Umbilical cord (tissue), 2 donors: ENCODE results near the gene GNG7. TPM values are rescaled to one million over a fixed set of nuclear protein-coding genes. Genes with fewer than 3 reads are reported as not detected.
"Not testable (repeated sequence)": the region's sequence is repeated elsewhere in the genome, so short reads cannot be mapped to it uniquely, and the experiment has no call there.

Source experiments
- DNase-seq: peaks from one replicate; pipeline ENCODE4 v3.0.0-alpha.2; 2015; ENCODE audit warnings: low spot score
- total RNA-seq: library from RNA; depleted of rRNA; stranded (reverse); fragments of >200 nt; gene quantifications from one replicate; pipeline ENCODE4 v1.2.3, GENCODE V29; 2014; ENCODE audit warnings: low replicate concordance; ENCODE audit not compliant: insufficient read depth

GNG7 gene
- total RNA-seq, 1 donor from 2014 or later: 0.48 TPM

DNA sequence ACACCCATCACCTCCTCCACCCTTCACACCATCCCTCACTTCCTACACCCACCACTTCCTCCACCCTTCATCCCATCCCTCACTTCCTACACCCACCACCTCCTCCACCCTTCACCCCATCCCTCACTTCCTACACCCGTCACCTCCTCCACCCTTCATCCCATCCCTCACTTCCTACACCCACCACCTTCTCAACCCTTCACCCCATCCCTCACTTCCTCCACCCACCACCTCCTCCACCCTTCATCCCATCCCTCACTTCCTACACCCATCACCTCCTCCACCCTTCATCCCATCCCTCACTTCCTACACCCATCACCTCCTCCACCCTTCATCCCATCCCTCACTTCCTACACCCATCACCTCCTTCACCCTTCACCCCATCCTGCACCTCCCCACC, 11.6 kb upstream of the GNG7 start:
- DNase-seq: not testable (repeated sequence)

DNA sequence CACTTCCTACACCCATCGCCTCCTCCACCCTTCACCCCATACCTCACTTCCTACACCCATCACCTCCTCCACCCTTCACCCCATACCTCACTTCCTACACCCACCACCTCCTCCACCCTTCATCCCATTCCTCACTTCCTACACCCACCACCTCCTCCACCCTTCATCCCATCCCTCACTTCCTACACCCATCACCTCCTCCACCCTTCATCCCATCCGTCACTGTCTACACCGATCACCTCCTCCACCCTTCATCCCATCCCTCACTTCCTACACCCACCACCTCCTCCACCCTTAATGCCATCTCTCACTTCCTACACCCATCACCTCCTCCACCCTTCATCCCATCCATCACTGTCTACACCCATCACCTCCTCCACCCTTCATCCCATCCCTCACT, 10.7 kb upstream of the GNG7 start:
- not testable (repeated sequence) for DNase-seq

DNA sequence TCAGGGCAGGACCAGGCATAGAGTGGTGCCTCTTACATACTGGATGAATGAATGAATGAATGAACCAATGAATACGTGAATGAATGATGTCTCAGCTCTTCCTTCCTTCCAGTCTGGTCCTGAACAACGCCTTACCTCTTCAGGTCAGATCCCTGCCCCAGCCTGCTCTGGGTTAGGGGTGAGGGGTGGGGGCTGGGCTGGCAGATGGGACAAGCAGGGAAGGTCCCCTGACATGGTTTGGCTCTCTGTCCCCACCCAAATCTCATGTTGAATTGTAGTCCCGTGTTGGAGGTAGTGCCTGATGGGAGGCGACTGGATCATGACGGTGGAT, 9.3 kb upstream of the GNG7 start:
- no peak for DNase-seq

DNA sequence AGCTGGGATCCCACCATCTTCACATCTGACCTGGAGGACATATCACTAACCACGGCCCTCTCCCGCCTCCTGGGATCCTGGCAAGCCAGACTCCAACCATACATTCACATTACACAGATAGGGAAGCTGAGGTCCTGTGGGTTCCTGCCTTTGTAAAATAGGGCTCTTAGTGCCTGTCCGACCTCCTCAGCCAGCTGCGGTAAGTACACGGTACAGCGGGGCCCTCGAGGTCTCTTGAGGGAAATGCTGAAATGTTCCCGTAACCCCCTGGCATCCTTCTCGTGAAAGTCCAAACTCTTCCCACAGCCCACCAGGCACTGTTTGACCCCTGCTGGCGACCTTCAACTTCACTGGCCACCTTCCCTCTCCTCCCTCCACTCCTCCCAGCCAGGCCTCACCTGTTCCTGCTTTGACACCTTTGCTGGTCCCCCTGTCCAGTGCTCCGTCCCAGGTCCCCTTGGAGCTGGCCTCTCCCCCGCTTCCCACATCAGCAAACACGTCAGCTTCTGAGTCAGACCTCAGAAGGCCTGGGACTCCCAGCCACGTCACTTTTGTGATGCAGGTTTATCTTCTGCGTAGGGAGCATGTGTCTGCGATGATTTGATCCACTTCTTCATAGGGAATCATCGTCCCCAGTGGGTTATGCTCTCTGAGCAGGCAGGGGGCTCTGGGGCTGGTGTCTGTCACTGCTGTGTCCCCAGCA, 8.8 kb upstream of the GNG7 start:
- no peak for DNase-seq

DNA sequence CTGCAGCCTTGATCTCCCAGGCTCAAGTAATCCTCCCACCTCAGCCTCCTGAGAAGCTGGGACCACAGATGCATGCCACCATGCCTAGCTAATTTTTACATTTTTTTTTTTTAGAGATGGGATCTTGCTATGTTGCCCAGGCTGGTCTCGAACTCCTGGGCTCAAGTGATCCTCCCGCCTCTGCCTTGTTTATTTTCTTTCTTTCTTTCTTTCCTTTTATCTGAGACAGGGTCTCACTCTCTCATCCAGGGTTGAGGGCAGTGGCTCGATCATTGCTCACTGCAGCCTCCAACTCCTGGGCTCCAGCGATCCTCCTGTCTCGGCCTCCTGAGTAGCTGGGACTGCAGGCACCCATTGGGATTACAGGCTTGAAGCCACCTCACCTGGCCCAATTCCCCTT, 3.8 kb upstream of the GNG7 start:
- no peak for DNase-seq

DNA sequence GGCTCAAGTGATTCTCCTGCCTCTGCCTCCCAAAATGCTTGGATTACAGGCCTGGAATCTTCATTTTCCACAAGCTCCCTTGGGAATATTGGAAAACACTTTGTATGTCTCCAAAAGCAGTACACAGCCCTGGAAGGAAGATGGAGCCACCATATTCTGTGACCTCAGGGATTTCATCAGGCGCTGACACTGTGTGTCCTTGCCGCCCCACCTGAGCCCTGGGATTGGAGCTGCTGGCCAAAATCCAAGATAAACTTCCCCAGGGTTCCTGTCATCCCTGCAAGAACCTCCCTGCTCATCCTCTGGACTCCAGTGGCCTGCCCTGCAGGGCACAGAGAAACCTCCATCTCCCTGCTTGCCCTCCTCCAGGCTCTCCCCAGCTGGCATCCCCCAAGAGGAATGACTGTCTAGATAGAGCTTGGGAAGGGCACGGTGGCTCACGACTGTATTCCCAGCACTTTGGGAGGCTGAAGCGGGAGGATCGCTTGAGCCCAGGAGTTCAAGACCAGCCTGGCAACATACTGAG, 1.3 kb upstream of the GNG7 start:
- DNase-seq: no peak

DNA sequence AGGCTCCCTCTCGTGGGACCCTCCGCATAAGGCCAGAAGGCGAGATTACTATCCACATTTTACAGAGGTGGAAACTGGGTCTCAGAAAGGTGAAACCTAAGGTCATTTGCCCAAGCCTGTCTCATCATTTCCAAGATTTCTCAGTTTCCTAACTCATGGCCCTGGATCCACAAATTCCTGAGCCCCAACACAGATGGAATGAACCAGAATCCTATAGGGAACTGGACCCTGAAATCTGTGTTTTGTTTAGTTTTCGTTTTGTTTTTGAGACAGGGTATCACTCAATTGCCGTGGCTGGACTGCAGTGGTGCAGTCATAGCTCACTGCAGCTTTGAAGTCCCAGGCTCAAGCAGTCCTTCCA, 563 bp upstream of the GNG7 start:
- DNase-seq: no peak

DNA sequence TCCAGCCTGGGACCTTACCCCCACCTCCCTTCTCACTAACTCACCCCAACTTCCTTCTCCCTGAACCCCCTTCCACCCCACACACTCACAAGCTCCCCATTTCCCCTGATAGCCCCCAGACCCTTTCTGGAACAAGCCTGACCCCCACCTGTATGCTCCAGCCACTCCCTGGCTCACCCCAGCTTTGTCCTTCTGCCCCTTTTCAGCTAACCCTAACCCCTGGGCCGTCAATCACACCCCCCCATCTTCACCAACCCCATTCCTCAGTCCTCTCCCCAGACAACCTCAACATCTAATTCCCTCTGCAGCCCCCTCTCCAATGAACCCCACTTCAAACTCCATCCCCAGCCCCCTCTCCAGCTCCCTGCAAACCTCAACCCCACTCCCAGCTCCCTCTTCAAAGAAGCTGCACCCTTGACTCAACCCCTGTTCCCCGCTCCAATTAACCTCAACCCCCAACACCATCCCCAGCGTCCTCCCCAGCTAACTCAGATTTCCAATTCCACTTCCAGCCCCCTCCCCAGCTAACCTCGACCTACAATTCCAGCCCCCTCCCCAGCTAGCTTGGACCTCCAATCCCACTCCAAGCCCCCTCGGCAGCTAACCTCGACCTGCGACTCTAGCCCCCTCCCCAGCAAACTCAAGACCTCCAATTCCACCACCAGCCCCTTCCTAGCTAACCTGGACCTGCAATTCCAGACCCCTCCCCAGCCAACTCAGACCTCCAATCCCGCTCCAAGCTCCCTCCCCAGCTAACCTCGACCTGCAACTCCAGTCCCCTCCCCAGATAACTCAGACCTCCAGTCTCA, 929 bp downstream of the GNG7 start:
- DNase-seq: no peak

DNA sequence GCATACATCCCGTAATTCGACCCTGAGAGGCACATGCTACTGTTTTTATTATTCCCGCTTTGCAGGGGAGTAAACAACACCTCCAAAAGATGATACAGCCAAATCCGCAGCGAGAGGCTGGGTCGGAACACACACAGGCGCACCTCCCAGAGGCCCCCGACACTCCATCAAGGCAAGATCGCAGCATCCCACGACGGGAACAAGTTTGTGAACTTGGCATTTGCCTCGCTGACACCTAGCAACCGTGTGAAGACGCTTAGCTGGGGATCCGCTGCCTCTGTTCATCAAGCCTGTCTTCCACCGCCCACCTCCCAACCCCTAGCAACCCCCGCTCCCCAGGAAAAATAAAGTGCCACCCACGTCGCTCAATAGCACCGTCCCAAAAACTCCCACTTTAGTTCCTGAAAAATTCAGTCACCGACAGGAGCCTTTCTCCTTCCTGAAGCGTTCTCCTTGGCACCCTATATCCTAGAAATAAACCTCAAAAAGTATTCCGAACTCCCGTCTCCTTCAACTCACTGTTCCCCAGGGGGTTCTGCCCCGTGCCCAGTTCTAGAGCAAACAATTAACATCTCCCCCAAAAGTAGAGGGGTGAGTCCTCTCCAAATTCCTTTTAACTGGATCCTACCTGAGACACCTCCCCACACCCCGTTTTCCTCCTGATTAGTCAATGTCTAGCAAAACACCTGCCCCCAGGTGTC, 1.7 kb downstream of the GNG7 start:
- DNase-seq: no peak

DNA sequence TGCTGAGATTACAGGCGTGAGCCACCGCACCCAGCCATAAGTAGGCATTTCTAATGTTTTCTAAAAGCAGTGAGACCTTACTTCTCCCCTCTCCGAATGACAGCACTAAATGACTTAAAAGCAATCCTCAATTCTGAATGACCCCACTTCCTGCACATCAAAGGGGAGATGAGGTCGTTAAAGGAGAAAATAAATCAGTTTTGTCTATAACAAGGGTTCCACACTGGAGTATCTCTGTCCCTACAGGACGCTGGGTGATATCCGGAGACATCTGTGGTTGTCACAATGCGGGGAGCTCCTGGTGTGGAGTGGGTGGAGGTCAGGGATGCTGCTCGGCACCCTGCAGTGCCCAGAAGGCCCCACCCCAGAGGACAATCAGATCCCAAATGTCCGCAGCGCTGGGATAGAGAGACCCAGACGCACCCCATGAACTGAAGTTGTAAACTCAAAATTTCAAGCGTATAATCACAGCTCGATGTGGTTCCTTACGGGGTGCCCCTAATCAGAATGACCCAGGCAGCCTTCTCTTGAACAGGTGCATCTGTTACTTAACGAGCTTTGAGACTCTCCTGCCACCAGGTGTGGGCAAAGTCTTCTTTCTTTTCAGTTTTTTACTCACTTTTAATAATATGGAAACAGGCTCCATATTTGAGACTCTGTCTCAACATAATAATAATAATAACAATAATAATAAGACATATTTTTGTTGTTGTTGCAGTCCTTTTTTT, 2.9 kb downstream of the GNG7 start:
- DNase-seq: no peak

DNA sequence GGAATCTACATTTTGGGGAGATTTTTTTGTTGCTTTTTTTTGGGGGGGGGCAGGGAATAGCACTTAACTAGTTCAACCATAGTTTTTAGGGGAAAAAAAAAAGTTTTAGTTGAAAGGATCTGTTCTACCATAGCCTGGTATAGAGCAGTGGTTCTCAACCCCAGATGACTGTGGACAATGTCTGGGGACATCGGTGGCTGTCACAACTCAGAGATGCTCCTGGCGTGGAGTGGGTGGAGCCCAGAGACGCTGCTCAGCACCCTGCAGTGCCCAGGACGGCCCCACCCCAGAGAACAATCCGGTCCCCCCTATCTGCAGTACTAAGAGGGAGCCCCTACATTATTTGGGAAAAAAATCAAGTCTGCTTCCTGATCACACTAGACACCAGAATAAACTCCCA, 8.3 kb downstream of the GNG7 start:
- DNase-seq: no peak

DNA sequence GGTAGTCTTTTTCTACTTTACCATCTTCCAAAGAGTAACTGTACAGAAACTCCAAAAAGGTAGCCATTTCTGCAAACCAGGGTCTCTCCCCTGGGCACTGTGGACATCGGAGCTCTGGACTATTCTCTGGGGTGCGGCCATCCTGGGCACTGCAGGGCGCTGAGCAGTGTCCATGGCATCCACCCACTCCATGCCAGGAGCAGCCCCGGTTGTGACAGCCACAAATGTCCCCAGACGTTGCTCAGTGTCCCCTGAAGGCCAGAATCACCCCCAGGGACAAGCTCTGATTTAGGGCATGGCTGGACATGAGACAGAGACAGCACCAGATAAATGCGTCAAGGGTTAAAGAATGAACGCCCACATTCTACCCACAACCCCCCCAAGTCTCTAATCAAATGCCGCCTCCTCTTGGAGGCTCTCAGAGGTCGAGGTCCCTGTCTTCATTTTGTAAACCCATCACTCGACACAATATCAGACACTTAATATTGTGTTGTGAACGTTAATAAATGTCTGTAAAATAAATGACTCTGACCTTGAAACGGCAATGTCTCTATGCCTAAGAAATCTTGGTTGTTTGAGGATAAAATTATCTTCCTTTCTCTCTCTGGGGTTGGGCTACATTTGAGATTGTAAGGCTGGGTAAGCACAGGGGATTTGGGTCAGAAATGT, 8.9 kb downstream of the GNG7 start:
- no peak for DNase-seq

DNA sequence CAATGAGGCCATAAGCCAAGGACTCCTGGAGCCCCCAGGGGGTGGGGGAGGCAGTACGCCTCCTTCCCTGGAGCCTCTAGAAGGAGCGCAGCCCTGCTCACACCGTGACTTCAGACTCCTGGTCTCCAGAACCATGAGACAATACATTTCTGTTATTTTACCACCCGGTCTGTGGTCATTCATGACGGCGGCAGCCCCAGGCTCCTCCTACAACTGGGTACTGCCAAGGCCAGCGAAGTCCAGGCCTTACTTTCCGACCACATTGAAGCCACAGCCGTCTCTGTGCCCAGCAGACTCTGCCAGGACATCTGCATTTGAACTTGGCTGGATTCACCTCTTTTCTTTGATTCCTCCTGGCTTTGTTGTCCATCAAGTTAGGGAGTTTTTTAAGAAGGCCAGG, 10.5 kb downstream of the GNG7 start:
- DNase-seq: no peak

DNA sequence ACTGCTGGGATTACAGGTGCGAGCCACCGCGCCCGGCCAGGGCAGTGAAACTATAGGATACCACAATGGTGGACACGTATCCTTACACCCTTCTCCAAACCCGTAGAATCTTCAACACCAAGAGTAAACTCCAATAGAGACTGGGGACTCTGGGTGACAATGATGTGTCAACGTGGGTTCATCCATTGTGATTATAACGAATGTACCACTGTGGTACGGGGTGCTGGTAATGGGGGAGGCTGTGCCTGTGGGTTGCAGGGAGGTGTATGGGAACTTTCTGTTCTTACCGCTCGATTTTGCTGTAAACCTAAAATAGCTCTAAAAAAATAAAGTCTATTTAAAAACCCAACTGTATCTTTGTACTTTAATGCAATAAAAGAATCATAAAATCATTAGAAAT, 11.6 kb downstream of the GNG7 start:
- DNase-seq: no peak

DNA sequence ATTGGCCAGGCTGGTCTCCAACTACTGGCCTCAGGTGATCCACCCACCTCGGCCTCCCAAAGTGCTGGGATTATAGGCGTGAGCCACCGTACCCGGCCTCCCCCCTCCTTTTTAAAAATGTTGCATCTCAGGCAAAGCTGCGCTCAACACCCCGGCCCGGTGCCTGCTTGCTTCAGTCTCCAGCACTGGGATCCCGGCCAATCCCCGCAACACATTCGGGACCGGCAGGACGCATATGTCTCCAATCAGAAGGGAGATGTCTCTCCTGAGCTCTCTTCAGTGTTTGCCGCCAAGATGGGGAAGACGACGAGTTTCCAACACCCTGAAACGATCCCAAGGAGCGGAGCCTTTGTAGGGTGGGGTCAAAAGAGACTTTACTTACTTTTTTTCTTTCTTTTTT, 16.1 kb downstream of the GNG7 start:
- DNase-seq: no peak

DNA sequence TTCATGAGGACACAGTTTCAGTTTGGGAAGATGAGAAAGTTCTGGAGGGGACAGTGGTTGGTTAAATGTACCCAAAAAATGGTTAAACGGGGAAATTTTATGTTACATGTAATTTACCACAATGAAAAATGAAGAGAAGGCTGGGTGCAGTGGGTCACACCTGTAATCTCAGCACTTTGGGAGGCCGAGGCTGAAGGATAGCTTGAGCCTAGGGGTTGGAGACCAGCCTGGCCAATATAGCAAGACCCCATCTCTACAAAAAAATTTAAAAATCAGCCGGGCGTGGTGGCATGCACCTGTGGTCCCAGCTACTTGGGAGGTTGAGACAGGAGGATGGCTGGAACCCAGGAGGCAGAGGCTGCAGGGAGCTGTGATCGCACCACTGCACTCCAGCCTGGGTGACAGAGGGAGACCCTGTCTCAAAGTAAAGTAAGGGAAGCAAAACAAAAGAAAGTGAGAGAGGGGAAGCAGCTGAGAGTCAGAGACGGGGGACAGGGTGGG, 17.2 kb downstream of the GNG7 start:
- no peak for DNase-seq

DNA sequence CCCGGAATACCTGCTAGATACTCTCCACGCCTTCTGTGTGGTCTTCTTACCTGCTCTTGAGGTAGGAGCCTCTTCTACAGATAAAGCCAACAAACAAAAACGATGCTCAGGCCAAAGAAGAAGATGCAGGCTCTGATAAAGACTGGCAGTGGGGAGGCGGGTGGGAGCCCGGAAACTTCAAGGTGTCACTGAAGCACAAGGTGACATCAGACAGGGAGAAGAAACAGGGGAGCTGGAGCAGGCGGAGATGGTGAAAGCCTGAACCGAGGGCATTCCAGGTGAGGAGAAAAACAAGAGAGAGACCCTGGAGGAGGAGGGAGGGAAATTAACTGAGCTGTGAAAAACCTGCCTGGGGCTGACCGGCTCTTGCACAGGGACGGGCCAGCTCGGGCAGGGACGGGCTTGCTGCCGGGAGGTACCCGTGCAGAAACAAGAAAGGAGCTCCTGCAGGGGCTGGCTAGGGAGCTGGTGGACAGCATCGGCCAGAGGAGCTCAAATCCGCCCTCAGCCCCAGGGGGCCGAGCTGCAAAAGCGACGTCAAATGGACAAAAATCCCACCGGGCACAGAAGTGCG, 19.0 kb downstream of the GNG7 start:
- no peak for DNase-seq

DNA sequence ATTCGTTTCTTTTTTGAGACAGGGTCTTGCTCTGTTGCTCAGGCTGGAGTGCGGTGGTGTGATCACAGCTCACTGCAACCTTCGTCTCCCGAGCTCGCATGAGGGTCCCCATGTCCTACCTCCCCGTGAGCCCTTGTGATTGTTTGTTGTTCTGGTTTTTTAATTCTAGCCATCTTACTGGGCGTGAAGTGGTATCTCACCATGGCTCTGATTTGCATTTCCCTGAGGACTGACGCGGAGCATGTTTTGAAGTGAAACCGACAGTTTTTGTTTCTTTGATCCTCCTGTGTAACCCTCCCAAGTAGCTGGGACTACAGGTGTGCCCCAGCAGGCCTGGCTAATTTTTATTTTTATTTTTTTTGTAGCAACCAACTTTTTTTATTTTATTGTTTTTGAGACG, 21.7 kb downstream of the GNG7 start:
- DNase-seq: no peak

DNA sequence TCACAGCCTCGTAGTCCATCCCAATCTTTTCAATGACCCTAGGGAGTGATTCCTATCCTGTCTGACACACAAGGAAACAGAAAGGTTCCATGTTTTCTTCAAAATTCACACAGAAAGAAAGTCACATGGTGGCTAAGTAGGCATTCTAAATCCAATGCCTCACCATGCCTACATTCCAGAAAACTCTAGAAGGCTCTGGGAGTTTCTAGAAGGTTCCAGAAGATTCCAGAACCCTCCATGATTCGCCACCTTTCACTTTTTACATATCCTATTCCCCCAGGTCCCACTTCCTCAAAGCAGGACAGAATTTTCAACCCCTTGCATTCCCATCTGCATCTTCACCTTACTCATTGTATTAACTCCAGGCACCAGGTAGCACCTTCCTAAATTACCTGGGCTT, 23.1 kb downstream of the GNG7 start:
- DNase-seq: no peak

DNA sequence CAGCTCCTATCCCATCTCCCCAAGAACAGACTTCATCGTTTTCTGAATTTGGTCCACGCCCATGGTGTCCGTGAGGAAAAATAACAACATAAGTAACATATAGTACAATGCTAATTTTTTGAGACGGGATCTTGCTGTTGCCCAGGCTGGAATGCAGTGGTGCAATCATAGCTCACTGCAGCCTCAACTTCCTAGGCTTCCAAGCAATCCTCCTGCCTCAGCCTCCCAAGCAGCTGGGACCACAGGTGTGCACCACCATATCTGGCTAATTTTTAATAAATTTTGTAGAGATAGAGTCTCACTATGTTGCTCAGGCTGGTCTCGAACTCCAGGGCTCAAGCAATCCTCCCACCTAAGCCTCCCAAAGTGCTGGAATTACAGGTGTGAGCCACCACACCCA, 23.5 kb downstream of the GNG7 start:
- not testable (repeated sequence) for DNase-seq
